ENCODE results near the gene KISS1. TPM values are rescaled to one million over a fixed set of nuclear protein-coding genes. Genes with fewer than 3 reads are reported as not detected.

KISS1 gene
- total RNA-seq, 1 donor from 2014 or later = 2.7 TPM

GRCh38 chr1:204150702-204151551 is 45.4 kb downstream of the KISS1 start:
- DNase-seq (ENCODE audit: low read depth) (no peak), FAIRE-seq (no peak)
- H3K4me1 Mint-ChIP-seq (ENCODE audit: low read depth, unreplicated experiment) = no peaks in the 10 kb centered on the region
- no peaks in the 10 kb centered on the region for H3K36me3 Mint-ChIP-seq (ENCODE audit: low read depth, unreplicated experiment)
- H3K27ac Mint-ChIP-seq (ENCODE audit: unreplicated experiment) = no peak overlapping the region
- H2AFZ ChIP-seq (ENCODE audit: low read depth, low read length) = peak overlapping the region; percentile 93
- H3K27me3 Mint-ChIP-seq (ENCODE audit: low read depth, unreplicated experiment) = peaks cover 27% of the 10 kb centered on the region
- peaks cover 7% of the 10 kb centered on the region for H3K4me1 ChIP-seq (ENCODE audit: insufficient read depth, low read length)
- peak overlapping the region; percentile 78 for H3K9ac ChIP-seq (ENCODE audit: low read length)
- H3K79me2 ChIP-seq (ENCODE audit: insufficient read depth, low read length) = no peaks in the 10 kb centered on the region
- peak overlapping the region; percentile 45 for H3K4me3 Mint-ChIP-seq (ENCODE audit: unreplicated experiment)
- H3K4me3 ChIP-seq (ENCODE audit: insufficient read depth, low read depth, low read length) = peak overlapping the region; percentile 70
- peak overlapping the region; percentile 89 for H3K4me2 ChIP-seq (ENCODE audit: low read length)
- no peaks in the 10 kb centered on the region for H3K9me3 Mint-ChIP-seq (ENCODE audit: unreplicated experiment)
- H3K27ac ChIP-seq (ENCODE audit: low read depth, low read length) = no peak overlapping the region
- H3K36me3 ChIP-seq (ENCODE audit: insufficient read depth, low read length) = no peaks in the 10 kb centered on the region
- H3K9me3 ChIP-seq (ENCODE audit: insufficient read depth, low read depth, low read length) = no peaks in the 10 kb centered on the region
- TF ChIP-seq CTCF (IDR thresholded peaks at IDR 0.05; ENCODE audit: insufficient read depth, low read depth, low read length) (no peak), EZH2 (IDR thresholded peaks at IDR 0.05; ENCODE audit: insufficient read depth, low read length) (peak; percentile 3)
- H4K20me1 ChIP-seq (ENCODE audit: insufficient read depth, low read length) = no peaks in the 10 kb centered on the region
- H3K27me3 ChIP-seq (ENCODE audit: insufficient read depth, low read length) = no peaks in the 10 kb centered on the region

- DNase-seq (ENCODE audit: low read depth) = no peak
- H3K4me3 ChIP-seq (ENCODE audit: insufficient read depth, low read depth, low read length) = no peak overlapping the region
Observed at GRCh38 chr1:204149635-204150565, 46.4 kb downstream of the KISS1 start.

More at GRCh38 chr1:204149635-204150565, 46.4 kb downstream of the KISS1 start:
- H3K4me2 ChIP-seq (ENCODE audit: low read length) = no peak overlapping the region
- no peaks in the 10 kb centered on the region for H3K27me3 ChIP-seq (ENCODE audit: insufficient read depth, low read length)
- no peak for TF ChIP-seq EZH2 (IDR thresholded peaks at IDR 0.05; ENCODE audit: insufficient read depth, low read length)
- TF ChIP-seq CTCF (IDR thresholded peaks at IDR 0.05; ENCODE audit: insufficient read depth, low read depth, low read length) = no peak
- no peak overlapping the region for H2AFZ ChIP-seq (ENCODE audit: low read depth, low read length)
- H3K9ac ChIP-seq (ENCODE audit: low read length) = no peak overlapping the region
- no peaks in the 10 kb centered on the region for H4K20me1 ChIP-seq (ENCODE audit: insufficient read depth, low read length)
- H3K36me3 ChIP-seq (ENCODE audit: insufficient read depth, low read length) = no peaks in the 10 kb centered on the region
- Mint-ChIP-seq H3K36me3 (ENCODE audit: low read depth, unreplicated experiment) (peaks cover 5% of the 10 kb centered on the region), H3K27ac (ENCODE audit: unreplicated experiment) (no peak overlapping the region), H3K27me3 (ENCODE audit: low read depth, unreplicated experiment) (peaks cover 22% of the 10 kb centered on the region), H3K4me3 (ENCODE audit: unreplicated experiment) (peak overlapping the region; percentile 34), H3K9me3 (ENCODE audit: unreplicated experiment) (no peaks in the 10 kb centered on the region), H3K4me1 (ENCODE audit: low read depth, unreplicated experiment) (no peaks in the 10 kb centered on the region)
- no peak for FAIRE-seq
- no peak overlapping the region for H3K27ac ChIP-seq (ENCODE audit: low read depth, low read length)
- H3K9me3 ChIP-seq (ENCODE audit: insufficient read depth, low read depth, low read length) = no peaks in the 10 kb centered on the region
- peaks cover 7% of the 10 kb centered on the region for H3K4me1 ChIP-seq (ENCODE audit: insufficient read depth, low read length)
- no peaks in the 10 kb centered on the region for H3K79me2 ChIP-seq (ENCODE audit: insufficient read depth, low read length)

Data from astrocyte (in vitro differentiated cells and primary cell).